Subcutaneous adipose tissue (tissue), 4 donors: ENCODE data around the gene SKOR1. TPM values are rescaled to one million over a fixed set of nuclear protein-coding genes. Genes with fewer than 3 reads are reported as not detected.

Experiments
- CTCF ChIP-seq: fragments of 450-650 bp; IDR thresholded peaks from one replicate; pipeline ENCODE4 v1.5.1; 2016; ENCODE audit warnings: low read depth, mild to moderate bottlenecking, control low read depth, antibody characterized with exemption, moderate library complexity
- total RNA-seq, 4 donors: library from RNA; depleted of rRNA; stranded (reverse); fragments of >200 nt; gene quantifications; one replicate each; pipeline ENCODE4 v1.1.0, GENCODE V29; 2016

The SKOR1 gene
- total RNA-seq, 4 donors from 2014 or later, result 0.17 to 2.8 (median 0.44) TPM; not detected in 1

- TF ChIP-seq CTCF, result no peak
These were observed 38.7 kb upstream of the SKOR1 start for GRCh38 chr15:67786646-67787045.

DNA sequence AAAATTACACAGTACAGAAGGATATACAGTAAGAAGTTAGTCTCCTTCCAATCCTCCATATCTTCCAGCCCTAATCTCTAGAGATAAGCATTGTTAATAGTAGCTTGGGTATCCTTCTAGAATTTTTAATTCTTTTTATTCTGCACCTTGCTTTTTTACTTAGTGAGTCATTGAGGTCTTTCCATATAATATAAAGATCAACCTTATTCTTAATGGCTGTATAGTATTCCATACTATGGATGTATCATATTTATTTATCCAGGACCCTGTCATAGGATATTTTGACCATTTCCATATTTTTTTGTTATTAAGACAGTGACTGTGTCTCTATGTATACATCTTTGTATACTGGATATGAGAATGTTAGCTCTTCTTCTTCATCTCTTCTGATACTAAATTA is 36.3 kb upstream of the SKOR1 start:
- no peak for TF ChIP-seq CTCF

DNA sequence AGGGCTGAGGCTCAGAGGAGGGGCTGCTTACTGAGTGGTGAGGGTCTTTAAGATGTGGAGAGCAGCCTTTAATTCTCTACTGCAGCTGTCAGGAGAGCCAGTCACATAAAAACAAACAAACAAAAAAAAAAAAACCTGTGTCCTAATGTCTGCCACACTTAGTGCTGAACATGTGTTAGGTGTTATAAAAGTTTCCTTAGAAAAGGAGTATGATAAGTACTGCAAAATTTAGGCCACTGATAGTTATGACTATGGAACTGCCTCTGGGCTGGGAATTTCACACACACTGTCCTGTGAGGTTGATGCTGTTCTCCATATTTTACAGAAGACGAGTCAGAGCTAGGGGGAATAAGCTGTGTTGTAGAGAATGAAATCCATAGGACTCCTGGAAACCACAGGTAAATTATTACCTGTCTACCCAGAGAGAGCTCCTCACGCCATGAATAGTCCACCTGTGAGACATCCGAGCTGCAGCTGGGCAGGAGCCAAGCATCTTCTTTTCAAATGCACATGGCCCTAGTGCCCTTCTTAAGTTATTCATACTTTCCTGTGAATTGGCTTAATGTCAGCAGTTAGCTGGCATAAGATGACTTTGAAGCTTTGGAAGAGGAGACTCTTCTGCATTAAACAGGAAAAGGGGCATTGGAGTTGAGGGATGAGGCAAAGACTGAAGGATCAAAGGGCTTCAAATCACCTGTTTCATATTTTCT is 34.5 kb upstream of the SKOR1 start:
- no peak for TF ChIP-seq CTCF

DNA sequence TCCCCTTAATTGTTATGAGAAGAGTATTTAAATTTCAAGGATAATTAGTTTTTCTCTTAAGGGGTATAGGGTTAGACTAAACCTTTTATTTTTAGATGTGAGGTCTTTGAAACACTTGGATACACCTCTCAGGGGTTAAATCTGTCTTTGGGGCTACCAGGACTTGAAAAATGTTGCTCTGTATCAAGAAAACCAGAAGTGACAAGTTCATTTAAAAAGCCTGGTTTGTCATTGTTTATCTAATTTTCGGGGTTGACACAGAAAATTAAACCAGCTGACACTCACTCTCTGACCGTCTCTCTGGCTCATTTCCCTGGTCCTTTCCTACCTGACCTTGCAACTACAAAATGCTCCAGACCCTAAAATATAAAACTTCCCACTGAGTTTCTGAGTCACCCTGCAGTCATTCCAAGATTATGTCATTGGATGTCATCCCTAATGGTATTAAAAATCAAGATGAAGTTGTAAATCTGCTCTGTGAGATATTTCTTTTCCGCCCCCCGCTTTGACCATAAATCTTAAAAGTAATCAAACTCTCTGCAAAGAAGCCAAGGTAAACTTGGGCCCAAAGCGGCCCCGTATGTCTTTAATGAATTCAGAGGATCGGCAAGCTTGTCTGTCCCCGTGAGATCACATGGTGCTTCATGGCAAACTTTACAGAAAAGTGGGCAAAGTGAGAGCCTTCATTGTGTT is 32.9 kb upstream of the SKOR1 start:
- no peak for TF ChIP-seq CTCF

DNA sequence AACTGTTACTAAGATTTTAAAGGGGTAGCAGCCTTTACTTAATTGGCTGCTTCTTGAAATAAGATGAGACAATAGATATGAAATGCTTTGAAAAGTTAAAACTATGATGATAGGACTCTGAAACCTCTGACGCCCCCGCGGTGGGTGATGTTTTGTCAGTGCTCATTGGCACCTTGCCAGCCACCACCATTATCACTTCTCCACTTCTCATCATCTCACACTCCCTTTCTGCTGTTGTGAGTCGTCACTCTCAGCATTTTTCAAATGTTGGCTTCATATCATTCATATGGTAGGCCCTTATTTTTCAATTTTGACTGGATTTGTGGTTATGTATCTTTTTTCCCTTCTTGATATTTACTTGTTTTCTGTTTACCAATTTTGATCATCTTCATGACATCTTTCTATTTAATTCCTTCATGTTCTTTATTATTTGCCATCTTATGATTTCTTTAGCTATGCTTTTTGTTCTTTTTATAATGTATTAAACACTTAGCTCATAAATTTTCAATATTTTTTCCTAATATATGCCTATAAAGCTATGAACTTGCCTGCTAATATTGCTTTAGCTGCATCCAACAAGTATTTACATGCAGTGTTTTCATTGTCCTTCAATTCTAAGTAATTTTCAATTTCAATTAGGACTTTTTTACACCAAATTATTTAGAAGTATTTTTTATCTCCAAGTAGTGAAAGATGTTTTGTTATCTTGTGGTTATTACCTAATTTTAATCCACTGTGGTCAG is 30.3 kb upstream of the SKOR1 start:
- no peak for TF ChIP-seq CTCF

DNA sequence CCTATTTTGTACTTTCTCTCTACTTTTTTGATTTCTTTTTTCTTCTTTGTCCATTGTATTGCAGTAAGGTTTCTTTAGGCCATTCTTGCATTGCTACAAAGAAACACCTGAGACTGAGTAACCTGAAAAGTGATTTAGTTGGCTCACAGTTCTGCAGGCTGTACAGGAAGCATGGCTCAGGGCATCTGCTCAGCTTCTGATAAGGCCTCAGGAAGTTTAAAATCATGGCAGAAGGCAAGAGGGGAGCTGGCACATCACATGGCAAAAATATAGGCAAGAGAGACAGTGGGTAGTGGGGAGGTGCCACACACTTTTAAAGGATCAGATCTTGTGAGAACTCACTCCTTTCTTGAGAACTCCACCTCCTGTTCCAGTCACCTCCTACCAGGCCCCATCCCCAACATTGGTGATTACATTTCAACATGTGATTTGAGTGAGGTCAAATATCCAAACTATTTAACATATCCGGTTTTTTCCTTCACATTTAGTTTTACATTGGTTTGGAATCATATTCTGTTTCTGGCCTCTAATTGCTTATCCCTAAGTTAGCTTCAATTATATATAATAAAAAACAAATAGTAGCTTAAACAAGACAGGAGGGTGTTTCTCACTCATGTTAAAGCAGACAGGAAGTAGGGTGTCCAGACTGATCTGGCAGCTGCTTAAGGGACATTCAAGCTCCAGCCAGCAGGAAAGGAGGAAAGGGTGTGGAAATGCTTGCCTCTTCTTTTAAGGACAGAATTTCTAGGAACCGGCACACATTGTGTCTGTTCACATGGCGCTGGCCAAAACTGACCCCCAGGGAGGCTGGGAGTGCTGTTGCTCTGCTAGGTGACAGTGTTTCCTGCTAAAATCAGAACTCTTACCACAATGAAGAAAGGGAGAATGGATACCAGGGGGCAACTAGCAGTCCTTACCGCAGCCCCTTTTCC is 28.8 kb upstream of the SKOR1 start:
- no peak for TF ChIP-seq CTCF
